ENCODE measurements around the gene EXOC2. TPM values are rescaled to one million over a fixed set of nuclear protein-coding genes. Genes with fewer than 3 reads are reported as not detected.
"Not testable (repeated sequence)": the region's sequence is repeated elsewhere in the genome, so short reads cannot be mapped to it uniquely, and the experiment has no call there.

The EXOC2 gene
- total RNA-seq, 2 experiments from 2014 or later, result 31.9 to 38.9 TPM

DNA sequence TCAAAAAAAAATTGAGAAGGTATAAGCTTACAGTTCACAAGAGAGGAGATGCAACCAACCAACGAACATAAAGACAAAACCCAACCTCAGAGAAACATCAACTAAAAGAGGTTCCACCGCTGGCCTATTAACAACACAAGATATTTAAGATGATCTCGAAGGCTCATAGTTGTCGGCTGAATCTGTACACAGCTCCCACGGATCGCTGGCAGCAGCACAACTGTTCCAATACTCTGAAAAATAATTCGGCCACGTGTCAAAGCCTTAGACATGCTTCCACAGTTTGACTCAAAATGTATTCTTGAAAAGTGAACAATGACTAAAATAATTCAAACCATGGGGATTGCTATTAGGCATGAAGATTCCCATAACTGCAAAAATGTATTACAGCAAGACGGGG, 13.7 kb downstream of the EXOC2 start:
- CTCF ChIA-PET, result interaction anchor here (0.6 to 1.9 kb wide), 4 partner anchors 49 to 719 kb away, joined by 3 to 5 read pairs (median 3); no protein-coding TSS in a partner anchor
- no peak overlapping the region for H3K27ac Mint-ChIP-seq
- no peaks in the 10 kb centered on the region for H3K27me3 Mint-ChIP-seq

GRCh38 chr6:678520-678919, 14.4 kb downstream of the EXOC2 start:
- ChIA-PET POLR2A (no interaction called here), CTCF (interaction anchor here (1.9 kb wide), 1 partner anchor 85 kb away, joined by 5 read pairs; no protein-coding TSS in a partner anchor)
- DNase-seq (no peak), ATAC-seq (no peak)
- H3K9me3 Mint-ChIP-seq (ENCODE audit: low read depth), result peaks cover 3% of the 10 kb centered on the region
- H3K4me1 Mint-ChIP-seq, result peaks cover 45% of the 10 kb centered on the region
- intact Hi-C loops (cut with DNase I, micrococcal nuclease), result no loop called here
- no peak overlapping the region for H3K27ac Mint-ChIP-seq
- peaks cover 24% of the 10 kb centered on the region for H3K36me3 Mint-ChIP-seq (ENCODE audit: low read depth)
- H3K4me3 Mint-ChIP-seq, result no peak overlapping the region
- no peaks in the 10 kb centered on the region for H3K27me3 Mint-ChIP-seq

More for the DNA sequence above, 13.7 kb downstream of the EXOC2 start:
- POLR2A ChIA-PET, result no interaction called here
- Mint-ChIP-seq H3K9me3 (ENCODE audit: low read depth) (peaks cover 3% of the 10 kb centered on the region), H3K36me3 (ENCODE audit: low read depth) (peaks cover 24% of the 10 kb centered on the region), H3K4me1 (peaks cover 53% of the 10 kb centered on the region), H3K4me3 (no peak overlapping the region)
- ATAC-seq (no peak), DNase-seq (no peak)
- intact Hi-C loops (cut with DNase I, micrococcal nuclease), result no loop called here

- no peak for ATAC-seq
- H3K27ac Mint-ChIP-seq, result no peak overlapping the region
- no peaks in the 10 kb centered on the region for H3K27me3 Mint-ChIP-seq
- intact Hi-C loops (cut with DNase I, micrococcal nuclease), result no loop called here
- H3K4me3 Mint-ChIP-seq, result no peak overlapping the region
- no peak for DNase-seq
- peaks cover 22% of the 10 kb centered on the region for H3K36me3 Mint-ChIP-seq (ENCODE audit: low read depth)
- peaks cover 39% of the 10 kb centered on the region for H3K4me1 Mint-ChIP-seq
- CTCF ChIA-PET, result interaction anchor here (1.9 kb wide), 1 partner anchor 84 kb away, joined by 5 read pairs; no protein-coding TSS in a partner anchor
- POLR2A ChIA-PET, result no interaction called here
- H3K9me3 Mint-ChIP-seq (ENCODE audit: low read depth), result peaks cover 3% of the 10 kb centered on the region
These were observed 15.0 kb downstream of the EXOC2 start for GRCh38 chr6:677919-678318.

- intact Hi-C loops (cut with DNase I, micrococcal nuclease), result no loop called here
- CTCF ChIA-PET, result no interaction called here
- H3K27me3 Mint-ChIP-seq, result no peaks in the 10 kb centered on the region
- DNase-seq (peak; percentile 24), ATAC-seq (peak; percentile 86)
- POLR2A ChIA-PET, result no interaction called here
- H3K4me3 Mint-ChIP-seq, result no peak overlapping the region
- peaks cover 20% of the 10 kb centered on the region for H3K4me1 Mint-ChIP-seq
- H3K27ac Mint-ChIP-seq, result peak overlapping the region; percentile 44
- peaks cover 26% of the 10 kb centered on the region for H3K36me3 Mint-ChIP-seq (ENCODE audit: low read depth)
- peaks cover 11% of the 10 kb centered on the region for H3K9me3 Mint-ChIP-seq (ENCODE audit: low read depth)
These were observed 18.0 kb downstream of the EXOC2 start for GRCh38 chr6:674956-675355.

DNA sequence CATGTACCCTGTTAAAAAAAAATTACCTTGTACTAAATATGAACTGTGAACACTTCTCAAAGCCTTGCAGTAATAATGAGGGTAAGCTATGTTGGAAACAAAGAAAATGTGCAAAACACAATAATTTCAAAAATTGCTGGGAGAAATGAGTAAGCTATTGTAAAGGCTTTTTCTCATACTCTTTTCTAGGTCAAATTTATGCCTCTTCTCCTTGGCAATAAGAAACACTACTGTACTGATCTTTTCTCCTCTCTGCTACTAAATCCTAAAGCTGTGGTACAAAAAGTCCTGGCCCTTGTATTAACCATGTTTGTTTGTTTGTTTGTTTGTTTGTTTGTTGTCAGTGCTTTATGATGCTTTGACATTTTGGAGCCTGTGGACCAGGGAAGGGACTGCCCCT, 18.5 kb downstream of the EXOC2 start:
- Mint-ChIP-seq H3K9me3 (ENCODE audit: low read depth) (peaks cover 11% of the 10 kb centered on the region), H3K36me3 (ENCODE audit: low read depth) (peaks cover 23% of the 10 kb centered on the region), H3K27ac (no peak overlapping the region), H3K27me3 (no peaks in the 10 kb centered on the region), H3K4me1 (peaks cover 16% of the 10 kb centered on the region), H3K4me3 (no peak overlapping the region)
- ATAC-seq (no peak), DNase-seq (no peak)
- intact Hi-C loops (cut with DNase I, micrococcal nuclease), result no loop called here
- ChIA-PET CTCF (interaction anchor here (0.5 to 1.0 kb wide), 2 partner anchors 9 to 362 kb away, joined by 3 read pairs; no protein-coding TSS in a partner anchor), POLR2A (interaction anchor here (0.6 kb wide), 1 partner anchor 13 kb away, joined by 10 read pairs; no protein-coding TSS in a partner anchor)

DNA sequence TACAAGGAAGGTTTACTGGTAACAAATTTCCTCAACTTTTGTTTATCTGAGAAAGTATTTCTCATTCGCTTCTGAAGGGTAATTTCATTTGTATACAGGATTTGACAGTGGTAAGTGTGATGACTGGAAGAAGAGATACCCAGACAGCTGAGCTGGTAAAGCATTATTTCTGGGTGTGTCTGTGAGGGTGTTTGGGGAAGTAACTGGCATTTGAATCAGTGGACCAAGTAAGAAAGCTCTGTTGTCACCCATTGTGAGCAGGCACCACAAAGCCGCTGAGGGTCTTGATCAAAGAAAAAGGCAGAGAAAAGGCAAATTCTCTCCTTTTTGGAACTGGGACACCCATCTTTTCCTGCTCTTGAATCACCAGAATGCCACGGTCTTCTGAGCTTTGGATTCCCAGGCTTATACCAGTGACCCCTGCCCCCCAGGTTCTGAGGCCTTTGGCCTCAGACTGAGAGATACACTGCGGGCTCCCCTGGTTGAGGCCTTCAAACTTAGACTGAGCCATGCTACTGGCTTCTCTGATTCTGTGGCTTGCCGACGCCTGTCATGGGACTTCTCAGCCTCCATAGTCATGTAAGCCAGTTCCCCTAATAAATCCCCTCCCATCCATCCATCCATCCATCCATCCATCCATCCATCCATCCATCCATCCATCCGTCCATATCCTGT, 25.5 kb downstream of the EXOC2 start:
- DNase-seq (no peak), ATAC-seq (no peak)
- H3K4me1 Mint-ChIP-seq, result peaks cover 31% of the 10 kb centered on the region
- no peaks in the 10 kb centered on the region for H3K27me3 Mint-ChIP-seq
- peaks cover 21% of the 10 kb centered on the region for H3K36me3 Mint-ChIP-seq (ENCODE audit: low read depth)
- ChIA-PET CTCF (no interaction called here), POLR2A (no interaction called here)
- intact Hi-C loops (cut with DNase I, micrococcal nuclease), result no loop called here
- no peak overlapping the region for H3K4me3 Mint-ChIP-seq
- no peak overlapping the region for H3K27ac Mint-ChIP-seq
- H3K9me3 Mint-ChIP-seq (ENCODE audit: low read depth), result peaks cover 11% of the 10 kb centered on the region

DNA sequence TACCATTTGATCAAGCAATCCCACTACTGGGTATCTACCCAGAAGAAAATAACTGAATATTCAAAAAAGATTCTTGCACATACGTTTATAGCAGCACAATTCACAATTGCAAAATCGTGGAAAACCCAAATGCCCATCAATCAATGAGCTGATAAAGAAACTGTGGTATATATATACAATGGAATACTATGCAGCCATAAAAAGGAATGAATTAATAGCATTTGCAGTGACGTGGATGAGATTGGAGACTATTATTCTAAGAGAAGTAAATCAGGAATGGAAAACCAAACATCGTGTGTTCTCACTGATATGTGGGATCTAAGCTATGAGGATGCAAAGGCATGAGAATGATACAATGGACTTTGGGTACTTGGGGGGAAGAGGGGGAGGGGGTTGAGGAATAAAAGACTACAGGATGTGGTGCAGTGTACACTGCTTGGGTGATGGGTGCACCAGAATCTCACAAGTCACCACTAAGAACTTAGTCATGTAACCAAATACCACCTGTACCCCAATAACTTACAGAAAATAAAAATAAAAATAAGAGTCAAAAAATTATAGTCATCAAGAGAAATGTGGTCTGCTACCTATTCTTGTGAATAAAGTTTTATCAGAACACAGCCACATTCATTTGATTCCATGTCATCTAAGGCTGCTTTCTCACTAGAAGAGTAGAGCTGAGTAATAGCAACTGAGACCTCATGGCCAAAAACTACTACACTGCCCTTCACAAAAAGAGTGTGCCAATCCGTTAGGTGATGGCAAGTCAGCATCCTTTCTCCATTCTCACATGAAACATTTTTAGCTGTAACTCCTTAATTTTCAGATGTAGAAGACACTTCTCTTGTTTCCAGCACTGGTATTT, 27.3 kb downstream of the EXOC2 start:
- CTCF ChIA-PET, result interaction anchor here (0.6 to 1.5 kb wide), 3 partner anchors 18 to 22 kb away, joined by 3 read pairs; no protein-coding TSS in a partner anchor
- ATAC-seq, result peak; percentile 42
- Mint-ChIP-seq H3K4me3 (no peak overlapping the region), H3K9me3 (ENCODE audit: low read depth) (peaks cover 6% of the 10 kb centered on the region), H3K36me3 (ENCODE audit: low read depth) (peaks cover 15% of the 10 kb centered on the region), H3K4me1 (peaks cover 49% of the 10 kb centered on the region), H3K27ac (no peak overlapping the region), H3K27me3 (no peaks in the 10 kb centered on the region)
- POLR2A ChIA-PET, result no interaction called here
- intact Hi-C loops (cut with DNase I, micrococcal nuclease), result no loop called here
- DNase-seq, result no peak

- H3K4me3 Mint-ChIP-seq; H3K9me3 Mint-ChIP-seq (ENCODE audit: low read depth); intact Hi-C loops (cut with DNase I, micrococcal nuclease); ATAC-seq; DNase-seq; H3K27me3 Mint-ChIP-seq; H3K27ac Mint-ChIP-seq; POLR2A ChIA-PET: not testable (repeated sequence)
- Mint-ChIP-seq H3K4me1 (peaks cover 67% of the 10 kb centered on the region), H3K36me3 (ENCODE audit: low read depth) (peaks cover 16% of the 10 kb centered on the region)
- CTCF ChIA-PET, result interaction anchor here (0.6 to 1.5 kb wide), 2 partner anchors 12 to 21 kb away, joined by 3 read pairs; no protein-coding TSS in a partner anchor
These were observed 29.2 kb downstream of the EXOC2 start for GRCh38 chr6:663788-664187.

DNA sequence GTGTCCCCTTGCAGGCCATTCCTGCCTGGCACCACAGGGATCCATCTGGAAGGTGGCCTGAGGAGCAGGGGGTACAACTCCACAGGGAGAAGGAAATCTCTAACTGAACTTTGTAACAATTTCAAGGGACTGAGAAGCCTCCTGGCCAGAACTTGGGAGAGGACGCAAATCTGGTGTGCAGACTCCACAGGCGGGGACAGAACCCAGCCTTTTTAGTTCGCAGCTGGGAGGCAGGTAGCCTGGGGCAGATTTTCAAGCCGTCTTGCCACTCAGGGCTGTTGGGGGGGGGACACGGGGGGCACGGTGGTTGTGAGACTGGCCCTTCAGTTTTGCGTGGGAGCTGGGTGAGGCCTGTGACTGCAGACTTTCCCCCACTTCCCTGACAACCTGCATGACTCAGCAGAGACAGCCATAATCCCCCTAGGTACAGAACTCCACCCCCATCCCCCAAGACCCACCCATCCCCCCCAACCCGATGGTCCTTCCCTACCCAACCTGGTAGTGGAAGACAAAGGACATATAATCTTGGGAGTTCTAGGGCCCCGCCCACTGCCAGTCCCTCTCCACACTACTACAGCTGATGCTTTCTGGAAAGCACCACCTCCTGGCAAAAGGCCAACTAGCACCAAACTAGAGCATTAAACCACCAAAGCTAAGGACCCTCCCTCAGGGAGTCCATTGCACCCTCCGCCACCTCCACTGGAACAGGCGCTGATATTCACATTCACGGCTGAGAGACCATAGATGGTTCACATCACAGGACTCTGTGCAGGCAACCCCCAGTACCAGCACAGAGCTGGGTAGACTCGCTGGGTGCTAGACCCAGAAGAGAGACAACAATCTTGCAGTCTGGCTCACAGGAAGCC, 33.0 kb downstream of the EXOC2 start:
- H3K9me3 Mint-ChIP-seq (ENCODE audit: low read depth), result peaks cover 5% of the 10 kb centered on the region
- POLR2A ChIA-PET, result no interaction called here
- CTCF ChIA-PET, result interaction anchor here (0.6 to 2.5 kb wide), 6 partner anchors 20 to 254 kb away, joined by 3 to 7 read pairs (median 4); no protein-coding TSS in a partner anchor
- peak overlapping the region; percentile 38 for H3K27ac Mint-ChIP-seq
- peak; percentile 38 for DNase-seq
- intact Hi-C loops (cut with DNase I, micrococcal nuclease), result loop anchor here in 1 of 2 experiments (5.0 kb wide), 1 partner anchor 32 kb away; the partner anchor contains the start of gene EXOC2
- peaks cover 61% of the 10 kb centered on the region for H3K4me1 Mint-ChIP-seq
- H3K27me3 Mint-ChIP-seq, result no peaks in the 10 kb centered on the region
- no peak for ATAC-seq
- no peak overlapping the region for H3K4me3 Mint-ChIP-seq
- peaks cover 26% of the 10 kb centered on the region for H3K36me3 Mint-ChIP-seq (ENCODE audit: low read depth)

DNA sequence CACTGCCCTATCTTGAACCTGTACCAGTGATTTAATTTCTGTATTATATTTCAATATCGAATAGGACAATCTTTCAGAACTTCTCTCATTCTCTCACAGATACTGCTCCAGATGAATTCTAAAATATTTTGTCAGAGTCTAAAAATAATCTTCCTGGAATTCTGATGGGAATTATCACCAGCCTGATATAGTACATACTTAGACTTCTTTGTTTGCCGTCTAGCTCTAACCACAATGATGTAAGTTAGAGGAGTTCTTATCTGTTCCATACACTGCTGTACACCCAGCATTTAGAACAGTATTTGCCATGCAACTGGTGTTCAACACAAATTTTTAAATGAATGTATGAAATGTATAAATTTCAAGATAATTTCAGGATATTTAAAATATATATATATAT, 34.7 kb downstream of the EXOC2 start:
- Mint-ChIP-seq H3K4me1 (peaks cover 48% of the 10 kb centered on the region), H3K27me3 (no peaks in the 10 kb centered on the region), H3K36me3 (ENCODE audit: low read depth) (peaks cover 21% of the 10 kb centered on the region), H3K27ac (no peak overlapping the region), H3K4me3 (no peak overlapping the region), H3K9me3 (ENCODE audit: low read depth) (peaks cover 3% of the 10 kb centered on the region)
- DNase-seq (no peak), ATAC-seq (no peak)
- POLR2A ChIA-PET, result no interaction called here
- CTCF ChIA-PET, result no interaction called here
- intact Hi-C loops (cut with DNase I, micrococcal nuclease), result loop anchor here in 1 of 2 experiments (5.0 kb wide), 1 partner anchor 34 kb away; the partner anchor contains the start of gene EXOC2

DNA sequence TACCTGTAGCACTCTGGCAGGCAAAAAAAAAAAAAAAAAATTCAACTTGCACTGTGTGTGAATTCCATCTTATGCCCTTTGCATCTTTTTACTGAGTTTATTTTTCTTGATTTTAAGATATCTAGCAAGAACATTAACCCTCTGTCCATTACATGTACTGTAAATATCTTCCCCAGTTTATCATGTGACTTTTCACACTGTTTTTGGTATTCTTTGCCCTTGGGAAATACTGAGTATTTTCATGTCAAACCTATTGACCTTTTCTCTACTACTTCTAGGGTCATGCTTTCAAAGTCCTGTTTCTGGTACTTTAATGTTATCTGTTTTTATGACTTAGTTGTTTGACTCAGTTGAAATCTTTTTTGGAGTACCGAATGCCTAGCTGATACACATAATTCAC, 35.2 kb downstream of the EXOC2 start:
- ATAC-seq, result no peak
- POLR2A ChIA-PET, result no interaction called here
- peaks cover 48% of the 10 kb centered on the region for H3K4me1 Mint-ChIP-seq

More for the DNA sequence above, 35.2 kb downstream of the EXOC2 start:
- intact Hi-C loops (cut with DNase I, micrococcal nuclease), result loop anchor here in 1 of 2 experiments (5.0 kb wide), 1 partner anchor 35 kb away; the partner anchor contains the start of gene EXOC2
- no peak for DNase-seq
- CTCF ChIA-PET, result no interaction called here
- H3K36me3 Mint-ChIP-seq (ENCODE audit: low read depth), result peaks cover 21% of the 10 kb centered on the region
- H3K27me3 Mint-ChIP-seq, result no peaks in the 10 kb centered on the region
- no peak overlapping the region for H3K27ac Mint-ChIP-seq
- no peak overlapping the region for H3K4me3 Mint-ChIP-seq
- peaks cover 3% of the 10 kb centered on the region for H3K9me3 Mint-ChIP-seq (ENCODE audit: low read depth)

Measured in activated CD4-positive, alpha-beta T cell treated with anti-CD3 and anti-CD28 coated beads for 36 hours (primary cell).